Neural cell (in vitro differentiated cells): ENCODE data around the gene UQCR11. TPM values are rescaled to one million over a fixed set of nuclear protein-coding genes. Genes with fewer than 3 reads are reported as not detected.
A peak's percentile ranks its signal among the peaks of the same experiment; 100 is the strongest.

Experiments
- H2AFZ ChIP-seq: fragments of 200-600, 300-800 bp; sonication (generic), shearing (Covaris generic); 2 replicates; pipeline ENCODE4 v1.6.0; 2014; ENCODE audit warnings: low read depth, mild to moderate bottlenecking, antibody characterized with exemption, low read length, moderate library complexity
- H3F3A ChIP-seq: fragments of 200-600 bp; shearing (Covaris generic); 2 replicates; pipeline ENCODE4 v1.6.1; 2016; ENCODE audit warnings: mild to moderate bottlenecking, moderate library complexity, mixed read lengths, antibody characterized with exemption, low read length; ENCODE audit not compliant: insufficient read depth, poor library complexity, severe bottlenecking
- H3K27ac ChIP-seq: fragments of 200-600, 300-800 bp; sonication (generic), shearing (Covaris generic); 2 replicates; pipeline ENCODE4 v1.5.1; 2014; ENCODE audit warnings: mild to moderate bottlenecking, low read length, moderate library complexity
- H3K27me3 ChIP-seq: fragments of 300-800, 200-600 bp; sonication (generic), shearing (Covaris generic); 2 replicates; pipeline ENCODE4 v1.6.0; 2014; ENCODE audit warnings: mild to moderate bottlenecking, low read depth, low read length, moderate library complexity; ENCODE audit not compliant: insufficient read depth
- H3K36me3 ChIP-seq: fragments of 300-800, 200-600 bp; sonication (generic), shearing (Covaris generic); 2 replicates; pipeline ENCODE4 v1.5.1; 2014; ENCODE audit warnings: mild to moderate bottlenecking, antibody characterized with exemption, low read length, moderate library complexity; ENCODE audit not compliant: insufficient read depth
- H3K4me2 ChIP-seq: fragments of 300-800, 200-600 bp; sonication (generic), shearing (Covaris generic); 2 replicates; pipeline ENCODE4 v1.6.0; 2014; ENCODE audit warnings: mild to moderate bottlenecking, low read length
- H3K4me3 ChIP-seq: fragments of 300-800, 200-600 bp; sonication (generic), shearing (Covaris generic); 2 replicates; pipeline ENCODE4 v1.5.1; 2014; ENCODE audit warnings: mild to moderate bottlenecking, low read length, moderate library complexity
- H3K79me2 ChIP-seq: fragments of 200-600 bp; shearing (Covaris generic); replicated peaks from 2 replicates; pipeline ENCODE4 v1.6.0; 2014; ENCODE audit warnings: mild to moderate bottlenecking, low read length, moderate library complexity; ENCODE audit not compliant: insufficient read depth
- H3K9ac ChIP-seq: fragments of 300-800, 200-600 bp; sonication (generic), shearing (Covaris generic); 2 replicates; pipeline ENCODE4 v1.6.1; 2016; ENCODE audit warnings: mild to moderate bottlenecking, low read length, mixed read lengths
- H3K9me2 ChIP-seq: fragments of 200-600 bp; shearing (Covaris generic); 2 replicates; pipeline ENCODE4 v1.6.1; 2016; ENCODE audit warnings: mild to moderate bottlenecking, low read length, mixed read lengths; ENCODE audit not compliant: insufficient read depth
- H3K9me3 ChIP-seq: fragments of 200-600, 300-800 bp; sonication (generic), shearing (Covaris generic); 2 replicates; pipeline ENCODE4 v1.6.1; 2016; ENCODE audit warnings: mild to moderate bottlenecking, mixed run types, low read length, moderate library complexity, mixed read lengths
- H4K20me1 ChIP-seq: fragments of 200-600 bp; shearing (Covaris generic); 2 replicates; pipeline ENCODE4 v1.6.1; 2016; ENCODE audit warnings: mild to moderate bottlenecking, mixed run types; ENCODE audit not compliant: insufficient read depth
- CTCF ChIP-seq: fragments of 450-650 bp; IDR thresholded peaks from 2 replicates; pipeline ENCODE4 v1.5.1; 2014; ENCODE audit warnings: antibody characterized with exemption, mild to moderate bottlenecking, moderate library complexity; ENCODE audit not compliant: poor library complexity, severe bottlenecking
- EP300 ChIP-seq: fragments of 450-650 bp; conservative IDR thresholded peaks from 2 replicates; pipeline ENCODE4 v1.6.1; 2014; ENCODE audit warnings: antibody characterized with exemption, mild to moderate bottlenecking, moderate library complexity; ENCODE audit not compliant: poor library complexity, severe bottlenecking
- EZH2 ChIP-seq: fragments of 200-600, 300-800 bp; shearing (Covaris generic), sonication (generic); IDR thresholded peaks from 2 replicates; pipeline ENCODE4 v1.6.1; 2014; ENCODE audit warnings: antibody characterized with exemption, low read length, borderline replicate concordance, mild to moderate bottlenecking; ENCODE audit not compliant: insufficient read depth, poor library complexity, severe bottlenecking
- MXI1 ChIP-seq: fragments of 450-650 bp; conservative IDR thresholded peaks from 2 replicates; pipeline ENCODE4 v1.6.1; 2014; ENCODE audit warnings: antibody characterized with exemption, mild to moderate bottlenecking; ENCODE audit not compliant: poor library complexity, severe bottlenecking
- POLR2AphosphoS5 ChIP-seq: IDR thresholded peaks from 2 replicates; pipeline ENCODE4 v1.6.1; 2012
- RAD21 ChIP-seq: fragments of 450-650 bp; conservative IDR thresholded peaks from 2 replicates; pipeline ENCODE4 v1.6.1; 2014; ENCODE audit warnings: antibody characterized with exemption, mild to moderate bottlenecking, moderate library complexity
- SMC3 ChIP-seq: fragments of 450-650 bp; conservative IDR thresholded peaks from 2 replicates; pipeline ENCODE4 v1.6.1; 2014; ENCODE audit warnings: antibody characterized with exemption, mild to moderate bottlenecking, moderate library complexity; ENCODE audit not compliant: poor library complexity
- TAF1 ChIP-seq: IDR thresholded peaks from 2 replicates; pipeline ENCODE4 v1.6.1; 2012; ENCODE audit warnings: low read depth
- polyA plus RNA-seq: library from polyadenylated mRNA; depleted of rRNA; stranded (reverse); fragments of >200 nt; gene quantifications from 2 replicates; pipeline ENCODE4 v1.2.3, GENCODE V29; 2014
- TF ChIP-seq, protein P1 (sequence below): IDR thresholded peaks from 2 replicates; pipeline ENCODE4 v1.6.1; 2012; ENCODE audit warnings: borderline replicate concordance

Gene UQCR11
- polyA plus RNA-seq, 1 donor from 2014 or later = 204 TPM

DNA sequence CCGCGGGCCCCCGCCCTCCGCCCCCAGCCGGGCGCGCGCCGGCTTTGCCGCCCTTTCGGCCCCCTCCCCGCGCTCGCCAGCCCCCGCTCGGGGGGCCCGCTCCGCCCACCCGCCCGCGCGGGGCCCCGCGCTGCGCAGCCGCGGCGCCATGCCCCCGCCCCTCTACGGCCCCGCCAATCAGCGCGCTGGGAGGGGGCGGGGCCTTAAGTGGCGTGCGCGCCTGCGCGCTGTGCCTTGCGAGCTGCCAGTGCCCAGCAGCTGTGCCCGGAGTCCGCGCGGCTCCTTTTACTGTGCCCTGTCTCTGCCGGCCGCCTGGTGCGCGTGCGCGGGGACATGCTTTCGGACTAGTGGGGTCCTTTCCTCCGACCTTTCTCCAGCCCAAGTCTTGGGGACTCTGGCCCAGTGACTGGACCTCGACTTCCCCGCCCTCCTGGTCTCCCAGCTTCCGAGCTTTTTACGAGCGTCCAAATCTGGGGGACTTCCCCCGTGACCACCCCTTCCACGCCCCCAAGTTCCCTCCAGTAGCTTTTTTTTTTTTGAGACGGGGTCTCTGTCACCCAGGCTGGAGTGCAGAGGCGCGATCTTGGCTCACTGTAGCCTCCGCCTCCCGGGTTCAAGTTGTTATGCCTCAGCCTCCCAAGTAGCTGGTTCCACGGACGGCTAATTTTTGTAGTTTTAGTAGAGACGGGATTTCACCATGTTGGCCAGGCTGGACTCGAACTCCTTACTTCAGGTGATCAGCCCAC is 12.3 kb downstream of the UQCR11 start, which contains the start of gene MBD3 (continued):
- TF ChIP-seq MXI1 = no peak

GRCh38 chr19:1592024-1592754 is 13.1 kb downstream of the UQCR11 start:
- no peaks in the 10 kb centered on the region for H3K27me3 ChIP-seq
- peak overlapping the region; percentile 96 for H3K4me3 ChIP-seq
- H3K79me2 ChIP-seq = peaks cover 42% of the 10 kb centered on the region
- peak overlapping the region; percentile 45 for H2AFZ ChIP-seq
- no peaks in the 10 kb centered on the region for H3K9me3 ChIP-seq
- no peaks in the 10 kb centered on the region for H3K36me3 ChIP-seq
- H3K9me2 ChIP-seq = no peaks in the 10 kb centered on the region
- H3K4me2 ChIP-seq = peak overlapping the region; percentile 88
- TF ChIP-seq, protein P1, sequence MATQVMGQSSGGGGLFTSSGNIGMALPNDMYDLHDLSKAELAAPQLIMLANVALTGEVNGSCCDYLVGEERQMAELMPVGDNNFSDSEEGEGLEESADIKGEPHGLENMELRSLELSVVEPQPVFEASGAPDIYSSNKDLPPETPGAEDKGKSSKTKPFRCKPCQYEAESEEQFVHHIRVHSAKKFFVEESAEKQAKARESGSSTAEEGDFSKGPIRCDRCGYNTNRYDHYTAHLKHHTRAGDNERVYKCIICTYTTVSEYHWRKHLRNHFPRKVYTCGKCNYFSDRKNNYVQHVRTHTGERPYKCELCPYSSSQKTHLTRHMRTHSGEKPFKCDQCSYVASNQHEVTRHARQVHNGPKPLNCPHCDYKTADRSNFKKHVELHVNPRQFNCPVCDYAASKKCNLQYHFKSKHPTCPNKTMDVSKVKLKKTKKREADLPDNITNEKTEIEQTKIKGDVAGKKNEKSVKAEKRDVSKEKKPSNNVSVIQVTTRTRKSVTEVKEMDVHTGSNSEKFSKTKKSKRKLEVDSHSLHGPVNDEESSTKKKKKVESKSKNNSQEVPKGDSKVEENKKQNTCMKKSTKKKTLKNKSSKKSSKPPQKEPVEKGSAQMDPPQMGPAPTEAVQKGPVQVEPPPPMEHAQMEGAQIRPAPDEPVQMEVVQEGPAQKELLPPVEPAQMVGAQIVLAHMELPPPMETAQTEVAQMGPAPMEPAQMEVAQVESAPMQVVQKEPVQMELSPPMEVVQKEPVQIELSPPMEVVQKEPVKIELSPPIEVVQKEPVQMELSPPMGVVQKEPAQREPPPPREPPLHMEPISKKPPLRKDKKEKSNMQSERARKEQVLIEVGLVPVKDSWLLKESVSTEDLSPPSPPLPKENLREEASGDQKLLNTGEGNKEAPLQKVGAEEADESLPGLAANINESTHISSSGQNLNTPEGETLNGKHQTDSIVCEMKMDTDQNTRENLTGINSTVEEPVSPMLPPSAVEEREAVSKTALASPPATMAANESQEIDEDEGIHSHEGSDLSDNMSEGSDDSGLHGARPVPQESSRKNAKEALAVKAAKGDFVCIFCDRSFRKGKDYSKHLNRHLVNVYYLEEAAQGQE = no peak
- TF ChIP-seq SMC3 = peak; percentile 16
- peak; percentile 14 for TF ChIP-seq RAD21
- no peak for TF ChIP-seq TAF1
- TF ChIP-seq MXI1 = peak; percentile 97
- TF ChIP-seq EP300 = peak; percentile 65
- peak; percentile 83 for TF ChIP-seq POLR2AphosphoS5
- H3K27ac ChIP-seq = peak overlapping the region; percentile 94
- no peaks in the 10 kb centered on the region for H3F3A ChIP-seq
- H3K9ac ChIP-seq = peak overlapping the region; percentile 98
- no peaks in the 10 kb centered on the region for H4K20me1 ChIP-seq

GRCh38 chr19:1591421-1592023 is 13.7 kb downstream of the UQCR11 start:
- H3F3A ChIP-seq = no peaks in the 10 kb centered on the region
- H2AFZ ChIP-seq = peak overlapping the region; percentile 45
- H3K4me3 ChIP-seq = peak overlapping the region; percentile 96
- H3K27me3 ChIP-seq = no peaks in the 10 kb centered on the region
- H3K9me2 ChIP-seq = no peaks in the 10 kb centered on the region
- H3K36me3 ChIP-seq = no peaks in the 10 kb centered on the region
- peak overlapping the region; percentile 98 for H3K9ac ChIP-seq
- H3K79me2 ChIP-seq = peaks cover 44% of the 10 kb centered on the region
- peak overlapping the region; percentile 94 for H3K27ac ChIP-seq
- no peak for TF ChIP-seq EP300
- TF ChIP-seq RAD21 = no peak
- no peak for TF ChIP-seq CTCF
- TF ChIP-seq TAF1 = no peak
- TF ChIP-seq POLR2AphosphoS5 = no peak
- TF ChIP-seq SMC3 = no peak
- TF ChIP-seq MXI1 = no peak
- no peak for TF ChIP-seq EZH2
- H3K9me3 ChIP-seq = no peaks in the 10 kb centered on the region
- peak overlapping the region; percentile 88 for H3K4me2 ChIP-seq
- H4K20me1 ChIP-seq = no peaks in the 10 kb centered on the region
